WI38 (cell line): Measurements from ENCODE around the gene MCU.
"Not testable (repeated sequence)": the region's sequence is repeated elsewhere in the genome, so short reads cannot be mapped to it uniquely, and the experiment has no call there.

Source experiments
- H3K4me3 ChIP-seq: 2 replicates; pipeline ENCODE4 v1.5.1; 2011; ENCODE audit warnings: low read depth, mild to moderate bottlenecking, control low read depth, low read length
- CTCF ChIP-seq: IDR thresholded peaks from 2 replicates; pipeline ENCODE4 v1.5.1; 2012; ENCODE audit warnings: low read depth, mild to moderate bottlenecking, control low read depth, low read length

The MCU gene

GRCh38 chr10:72667207-72667864 lies 24.6 kb upstream of the MCU start:
- no peak overlapping the region for H3K4me3 ChIP-seq
- no peak for TF ChIP-seq CTCF

GRCh38 chr10:72673280-72673679 lies 18.7 kb upstream of the MCU start:
- H3K4me3 ChIP-seq, result no peak overlapping the region
- no peak for TF ChIP-seq CTCF

GRCh38 chr10:72674174-72674573 lies 17.8 kb upstream of the MCU start:
- not testable (repeated sequence) for H3K4me3 ChIP-seq

- H3K4me3 ChIP-seq, result no peak overlapping the region
- TF ChIP-seq CTCF, result no peak
Measured at GRCh38 chr10:72679838-72680241, 12.1 kb upstream of the MCU start.

GRCh38 chr10:72682638-72683037 lies 9.3 kb upstream of the MCU start:
- TF ChIP-seq CTCF, result no peak
- H3K4me3 ChIP-seq, result no peak overlapping the region

GRCh38 chr10:72685264-72685921 lies 6.5 kb upstream of the MCU start:
- H3K4me3 ChIP-seq, result no peak overlapping the region
- TF ChIP-seq CTCF, result no peak

- H3K4me3 ChIP-seq, result not testable (repeated sequence)
Measured at GRCh38 chr10:72686430-72686829, 5.5 kb upstream of the MCU start.

GRCh38 chr10:72687035-72687434 lies 4.9 kb upstream of the MCU start:
- no peak for TF ChIP-seq CTCF
- H3K4me3 ChIP-seq, result no peak overlapping the region
